Endodermal cell (in vitro differentiated cells): ENCODE measurements around the gene PTRH1. TPM values are rescaled to one million over a fixed set of nuclear protein-coding genes. Genes with fewer than 3 reads are reported as not detected.

Experiments
- DNase-seq: peaks from one replicate; pipeline ENCODE4 v3.0.0-alpha.2; 2017
- H3K27ac ChIP-seq: 2 replicates; pipeline ENCODE4 v1.5.1; 2013; ENCODE audit warnings: mild to moderate bottlenecking, low read depth, low read length, moderate library complexity
- H3K27me3 ChIP-seq: 2 replicates; pipeline ENCODE4 v1.6.1; 2013; ENCODE audit warnings: mild to moderate bottlenecking, low read length, moderate library complexity; ENCODE audit not compliant: insufficient read depth, control insufficient read depth, poor library complexity, severe bottlenecking
- H3K36me3 ChIP-seq: 2 replicates; pipeline ENCODE4 v1.7.0; 2013; ENCODE audit warnings: mild to moderate bottlenecking, low read length, moderate library complexity; ENCODE audit not compliant: control insufficient read depth, insufficient read depth
- H3K4me1 ChIP-seq: one replicate; pipeline ENCODE4 v1.7.0; 2013; ENCODE audit warnings: low read length; ENCODE audit not compliant: control insufficient read depth, insufficient read depth
- H3K4me3 ChIP-seq: 2 replicates; pipeline ENCODE4 v1.5.1; 2013; ENCODE audit warnings: mild to moderate bottlenecking, low read length, moderate library complexity
- H3K9ac ChIP-seq: 2 replicates; pipeline ENCODE4 v1.6.1; 2013; ENCODE audit warnings: mild to moderate bottlenecking, low read length, moderate library complexity; ENCODE audit not compliant: poor library complexity, severe bottlenecking; ENCODE audit errors: extremely low read depth
- H3K9me3 ChIP-seq: 2 replicates; pipeline ENCODE4 v1.6.1; 2013; ENCODE audit warnings: mild to moderate bottlenecking, low read length, moderate library complexity; ENCODE audit not compliant: control insufficient read depth
- H3K27ac Mint-ChIP-seq: 2 replicates; pipeline ENCODE4 v1.8.0; 2020; ENCODE audit warnings: mixed read lengths
- H3K27me3 Mint-ChIP-seq: 2 replicates; pipeline ENCODE4 v1.8.0; 2021; ENCODE audit warnings: mild to moderate bottlenecking, mixed read lengths; ENCODE audit not compliant: insufficient read depth
- H3K36me3 Mint-ChIP-seq: 2 replicates; pipeline ENCODE4 v1.8.0; 2020; ENCODE audit warnings: low read depth, mixed read lengths
- H3K4me1 Mint-ChIP-seq: 2 replicates; pipeline ENCODE4 v1.8.0; 2020; ENCODE audit warnings: mixed read lengths
- H3K4me3 Mint-ChIP-seq: 2 replicates; pipeline ENCODE4 v1.8.0; 2020; ENCODE audit warnings: mild to moderate bottlenecking, moderate library complexity, mixed read lengths
- H3K9me3 Mint-ChIP-seq: 2 replicates; pipeline ENCODE4 v1.8.0; 2020; ENCODE audit warnings: mild to moderate bottlenecking, mixed read lengths
- WGBS, 2 experiments: methylation state at CpG; one replicate each; pipeline versions ENCODE4 v1.1.5 to v1.1.7; 2013; ENCODE audit warnings: missing lambda C conversion rate in 2 of 2, mixed read lengths in 1 of 2; ENCODE audit not compliant: insufficient coverage in 1 of 2, insufficient read length in 1 of 2; 5-methylcytosine and 5-hydroxymethylcytosine counted together
- total RNA-seq, 2 donors: library from RNA; stranded (reverse); fragmentation: NEBNext Ultra II Directional in 1 of 2; extraction: Animal tissue kit (Norgen Biotek cat#: 25700) in 1 of 2; gene quantifications; 2 replicates in 1 of 2; 3 replicates in 1 of 2; pipeline ENCODE4 v1.2.1, GENCODE V29; 2021
- TF ChIP-seq, protein P1 (sequence below): fragments of 200-600 bp; sonication (generic); conservative IDR thresholded peaks from 2 replicates; pipeline ENCODE4 v1.5.0; 2021; ENCODE audit warnings: antibody characterized with exemption, mild to moderate bottlenecking

PTRH1 gene
- total RNA-seq, 2 donors from 2014 or later = 15.2 to 18.7 TPM

DNA sequence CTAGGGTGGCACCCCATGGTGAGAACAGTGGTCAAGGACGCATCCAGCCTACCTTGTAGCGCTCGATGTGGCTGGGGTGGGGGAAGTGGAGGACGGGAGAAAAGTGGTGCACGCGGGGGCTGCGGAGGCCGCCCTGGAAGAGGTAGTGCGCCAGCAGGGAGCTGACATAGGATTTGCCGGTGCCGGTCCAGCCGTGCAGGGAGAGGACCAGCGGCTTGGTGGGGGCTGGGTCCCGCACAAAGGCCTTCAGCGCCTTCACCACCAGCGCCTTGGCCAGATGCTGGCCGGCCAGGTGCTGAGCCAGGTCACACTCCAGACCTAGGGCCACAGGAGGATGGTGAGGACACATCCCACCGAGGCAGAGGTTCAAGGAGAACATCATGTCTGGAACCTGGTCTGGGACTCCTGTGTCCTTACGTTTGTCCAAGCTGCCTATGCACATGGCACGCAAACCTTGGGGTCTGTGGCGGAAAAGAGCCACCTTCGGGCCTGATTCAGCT is 18.8 kb upstream of the PTRH1 start:
- DNase-seq = no peak
- TF ChIP-seq, protein P1, sequence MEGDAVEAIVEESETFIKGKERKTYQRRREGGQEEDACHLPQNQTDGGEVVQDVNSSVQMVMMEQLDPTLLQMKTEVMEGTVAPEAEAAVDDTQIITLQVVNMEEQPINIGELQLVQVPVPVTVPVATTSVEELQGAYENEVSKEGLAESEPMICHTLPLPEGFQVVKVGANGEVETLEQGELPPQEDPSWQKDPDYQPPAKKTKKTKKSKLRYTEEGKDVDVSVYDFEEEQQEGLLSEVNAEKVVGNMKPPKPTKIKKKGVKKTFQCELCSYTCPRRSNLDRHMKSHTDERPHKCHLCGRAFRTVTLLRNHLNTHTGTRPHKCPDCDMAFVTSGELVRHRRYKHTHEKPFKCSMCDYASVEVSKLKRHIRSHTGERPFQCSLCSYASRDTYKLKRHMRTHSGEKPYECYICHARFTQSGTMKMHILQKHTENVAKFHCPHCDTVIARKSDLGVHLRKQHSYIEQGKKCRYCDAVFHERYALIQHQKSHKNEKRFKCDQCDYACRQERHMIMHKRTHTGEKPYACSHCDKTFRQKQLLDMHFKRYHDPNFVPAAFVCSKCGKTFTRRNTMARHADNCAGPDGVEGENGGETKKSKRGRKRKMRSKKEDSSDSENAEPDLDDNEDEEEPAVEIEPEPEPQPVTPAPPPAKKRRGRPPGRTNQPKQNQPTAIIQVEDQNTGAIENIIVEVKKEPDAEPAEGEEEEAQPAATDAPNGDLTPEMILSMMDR = no peak
- Mint-ChIP-seq H3K27me3 (peaks cover 3% of the 10 kb centered on the region), H3K27ac (no peak overlapping the region), H3K9me3 (no peaks in the 10 kb centered on the region), H3K4me1 (no peaks in the 10 kb centered on the region), H3K4me3 (peak overlapping the region; percentile 64), H3K36me3 (no peaks in the 10 kb centered on the region)
- H3K9ac ChIP-seq = no peak overlapping the region
- H3K4me1 ChIP-seq = no peaks in the 10 kb centered on the region
- peak overlapping the region; percentile 84 for H3K4me3 ChIP-seq
- no peaks in the 10 kb centered on the region for H3K27me3 ChIP-seq
- no peaks in the 10 kb centered on the region for H3K36me3 ChIP-seq
- H3K9me3 ChIP-seq = no peaks in the 10 kb centered on the region
- no peak overlapping the region for H3K27ac ChIP-seq
- WGBS, 2 experiments = 69% methylated on average over 22 of the region's 22 CpGs

DNA sequence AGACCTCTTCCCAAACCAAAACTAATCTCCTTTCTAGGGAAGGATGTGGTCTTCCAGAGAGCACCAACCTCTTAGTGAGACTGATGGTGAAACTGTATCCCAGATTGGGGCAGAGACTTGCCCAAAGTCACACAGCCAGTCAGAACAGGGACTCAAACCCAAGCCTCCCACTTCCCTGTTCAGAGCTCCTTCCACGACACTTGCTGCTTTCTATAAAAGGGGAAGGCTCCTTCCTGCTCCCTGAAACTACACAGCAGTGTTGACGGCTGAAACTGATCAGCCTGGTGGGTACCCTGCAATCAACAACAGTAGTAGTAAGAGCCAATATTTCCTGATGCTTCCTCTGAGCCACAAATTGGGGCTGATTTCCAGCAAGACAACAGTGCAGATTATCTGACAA is 18.2 kb upstream of the PTRH1 start:
- Histone ChIP-seq H3K4me3 (no peak overlapping the region), H3K27ac (no peak overlapping the region), H3K9ac (no peak overlapping the region), H3K27me3 (no peaks in the 10 kb centered on the region), H3K36me3 (no peaks in the 10 kb centered on the region), H3K4me1 (no peaks in the 10 kb centered on the region), H3K9me3 (no peaks in the 10 kb centered on the region)
- TF ChIP-seq, protein P1 = no peak
- Mint-ChIP-seq H3K36me3 (no peaks in the 10 kb centered on the region), H3K9me3 (no peaks in the 10 kb centered on the region), H3K4me3 (no peak overlapping the region), H3K4me1 (no peaks in the 10 kb centered on the region), H3K27ac (no peak overlapping the region), H3K27me3 (peaks cover 3% of the 10 kb centered on the region)
- DNase-seq = no peak
- 88% methylated on average over 2 of the region's 2 CpGs; no CpG with 5 or more reads in 1 of the 2 experiments for whole genome bisulfite sequencing, 2 experiments

- Mint-ChIP-seq H3K27ac (no peak overlapping the region), H3K9me3 (no peaks in the 10 kb centered on the region), H3K27me3 (peaks cover 3% of the 10 kb centered on the region), H3K36me3 (no peaks in the 10 kb centered on the region), H3K4me3 (no peak overlapping the region), H3K4me1 (no peaks in the 10 kb centered on the region)
- Histone ChIP-seq H3K36me3 (no peaks in the 10 kb centered on the region), H3K9me3 (no peaks in the 10 kb centered on the region), H3K9ac (no peak overlapping the region), H3K27ac (no peak overlapping the region), H3K4me1 (no peaks in the 10 kb centered on the region), H3K27me3 (no peaks in the 10 kb centered on the region), H3K4me3 (no peak overlapping the region)
- TF ChIP-seq, protein P1 = no peak
- no peak for DNase-seq
- 95 to 97% methylated on average over 21 of the region's 21 CpGs for WGBS, 2 experiments
These were observed 17.0 kb upstream of the PTRH1 start for GRCh38 chr9:127732444-127732843.
